Pancreas (tissue), 10 donors: ENCODE data around the gene PABPN1L. TPM values are rescaled to one million over a fixed set of nuclear protein-coding genes. Genes with fewer than 3 reads are reported as not detected.
A peak's percentile ranks its signal among the peaks of the same experiment; 100 is the strongest.
"Not testable (repeated sequence)": the region's sequence is repeated elsewhere in the genome, so short reads cannot be mapped to it uniquely, and the experiment has no call there.

ENCODE experiments used
- ATAC-seq, 4 donors: fragments of 200-7000 bp; cut with Tn5 transposase; one replicate each; pipeline versions ENCODE4 v1.8.0 to v1.9.1; 2020; ENCODE audit warnings: mild to moderate bottlenecking in 4 of 4, moderate library complexity in 4 of 4
- DNase-seq, 6 donors: peaks; one replicate each; pipeline ENCODE4 v3.0.0-alpha.2; 2020
- FAIRE-seq: peaks from 2 replicates; lab custom pipeline; 2012; peaks lifted over from hg19 to GRCh38; lab: Jason Lieb, UNC
- H3K27ac ChIP-seq, 4 donors: fragments of 200-600 bp; sonication (generic); 1 replicate in 3 of 4; 2 replicates in 1 of 4; pipeline versions ENCODE4 v1.5.0 to v1.8.0; 2020
- H3K27me3 ChIP-seq, 4 donors: fragments of 200-600 bp; one replicate each; pipeline ENCODE4 v1.8.0; 2021
- H3K36me3 ChIP-seq, 3 donors: fragments of 200-600 bp; sonication (generic) in 1 of 3; one replicate each; pipeline versions ENCODE4 v1.5.0 to v1.8.0; 2020 to 2021
- H3K4me1 ChIP-seq, 3 donors: fragments of 200-600 bp; one replicate each; pipeline ENCODE4 v1.8.0; 2021
- H3K4me3 ChIP-seq, 4 donors: fragments of 200-600 bp; sonication (generic) in 2 of 4; one replicate each; pipeline versions ENCODE4 v1.5.0 to v1.8.0; 2020 to 2021
- H3K9me3 ChIP-seq, 4 donors: fragments of 200-600 bp; one replicate each; pipeline ENCODE4 v1.8.0; 2021
- CTCF ChIP-seq, 4 donors: fragments of 200-600 bp; sonication (generic) in 3 of 4; IDR thresholded peaks; one replicate each; pipeline versions ENCODE4 v1.5.0 to v1.8.0; 2021; ENCODE audit warnings: antibody characterized with exemption in 4 of 4
- WGBS, 2 donors: extraction: QIAGEN DNeasy Blood & Tissue Kit; methylation state at CpG; one replicate each; pipeline ENCODE4 v1.1.7; 2013; 5-methylcytosine and 5-hydroxymethylcytosine counted together
- intact Hi-C, 3 donors: fragments of 100-400 bp; cut with DNase I; formaldehyde crosslinking; loops; one replicate each; pipeline versions ENCODE4 v1.11.1 to v1.14.2; 2022
- polyA plus RNA-seq, 2 donors: library from polyadenylated mRNA; stranded (reverse); fragments of 200-250 nt; gene quantifications; one replicate each; pipeline ENCODE4 v1.2.3, GENCODE V29; 2013
- total RNA-seq, 6 donors: library from RNA; stranded (reverse); fragmentation: NEBNext Ultra II Directional in 4 of 6; extraction: Animal tissue kit (Norgen Biotek cat#: 25700) in 4 of 6; gene quantifications; one replicate each; pipeline versions ENCODE4 v1.2.1 to v1.2.4, GENCODE V29; 2021 to 2023
- donor health status: healthy with polysubstance abuse.
- donor health status: DM: no; HTN: no; CAD: no; lungs with moderate emphysema.
- donor health status: DM: no; HTN: no; CAD: no.
- donor health status: control.
- donor health status: control.
- donor health status: Bipolar disorder and iron deficiency.
- donor health status: DM: yes; HTN: yes; CAD: no.
- donor health status: DM: no; HTN: no; CAD: no.
- donor health status: DM: no; HTN: no; CAD: no.
- donor health status: DM: yes; HTN: yes; CAD: no.

The PABPN1L gene
- total and polyA plus RNA-seq, 8 donors, result 0.23 to 0.65 (median 0.35) TPM; not detected in 3

GRCh38 chr16:88827727-88828126 lies 38.7 kb downstream of the PABPN1L start:
- Histone ChIP-seq H3K9me3 (no peaks in the 10 kb centered on the region), H3K4me1 (no peaks in the 10 kb centered on the region), H3K4me3 (no peak overlapping the region), H3K36me3 (no peaks in the 10 kb centered on the region), H3K27me3 (no peaks in the 10 kb centered on the region), H3K27ac (no peak overlapping the region)
- no peak for FAIRE-seq
- intact Hi-C loops, result no loop called here
- no peak for TF ChIP-seq CTCF (IDR thresholded peaks at IDR 0.05)
- DNase-seq, result peak in 1 of 6 donors; percentile 60
- WGBS, 2 donors, result 91 to 95% methylated on average over 21 of the region's 21 CpGs
- no peak for ATAC-seq

GRCh38 chr16:88826070-88826840 lies 40.2 kb downstream of the PABPN1L start:
- intact Hi-C loops, result no loop called here
- peak in 1 of 4 donors; percentile 36 for ATAC-seq
- WGBS, 2 donors, result 82 to 93% methylated on average over 14 to 26 of the region's 26 CpGs
- no peak for TF ChIP-seq CTCF (IDR thresholded peaks at IDR 0.05)
- Histone ChIP-seq H3K4me1 (no peaks in the 10 kb centered on the region), H3K27me3 (no peaks in the 10 kb centered on the region), H3K36me3 (no peaks in the 10 kb centered on the region), H3K27ac (no peak overlapping the region), H3K9me3 (no peaks in the 10 kb centered on the region), H3K4me3 (no peak overlapping the region)
- peak in 1 of 6 donors; percentile 74 for DNase-seq
- no peak for FAIRE-seq

- FAIRE-seq (no peak), DNase-seq (peak in 1 of 6 donors; percentile 80), ATAC-seq (no peak)
- Histone ChIP-seq H3K4me1 (no peaks in the 10 kb centered on the region), H3K27ac (no peak overlapping the region), H3K4me3 (no peak overlapping the region), H3K9me3 (no peaks in the 10 kb centered on the region), H3K27me3 (no peaks in the 10 kb centered on the region), H3K36me3 (no peaks in the 10 kb centered on the region)
- 93 to 95% methylated on average over 11 to 12 of the region's 12 CpGs for WGBS, 2 donors
- intact Hi-C loops, result no loop called here
- no peak for TF ChIP-seq CTCF (IDR thresholded peaks at IDR 0.05)
Observed at GRCh38 chr16:88825146-88825545, 41.3 kb downstream of the PABPN1L start.

- FAIRE-seq (no peak), DNase-seq (peak in 1 of 6 donors; percentile 64), ATAC-seq (no peak)
- H3K4me1 ChIP-seq, result no peaks in the 10 kb centered on the region
- TF ChIP-seq CTCF (IDR thresholded peaks at IDR 0.05), result no peak
- no peaks in the 10 kb centered on the region for H3K36me3 ChIP-seq
- no peaks in the 10 kb centered on the region for H3K9me3 ChIP-seq
- intact Hi-C loops, result no loop called here
- no peak overlapping the region for H3K4me3 ChIP-seq
- H3K27me3 ChIP-seq, result no peaks in the 10 kb centered on the region
- 87 to 91% methylated on average over 33 of the region's 33 CpGs for WGBS, 2 donors
- H3K27ac ChIP-seq, result no peak overlapping the region
Observed at GRCh38 chr16:88824256-88825077, 42.0 kb downstream of the PABPN1L start.

GRCh38 chr16:88823646-88824045 lies 42.8 kb downstream of the PABPN1L start:
- FAIRE-seq, intact Hi-C loops, H3K27ac ChIP-seq, H3K9me3 ChIP-seq, ATAC-seq, H3K36me3 ChIP-seq, H3K4me1 ChIP-seq, H3K27me3 ChIP-seq, H3K4me3 ChIP-seq: not testable (repeated sequence)
- peak in 1 of 6 donors; percentile 47 for DNase-seq
- WGBS, 2 donors, result 95 to 96% methylated on average over 28 to 29 of the region's 31 CpGs
